ENCODE measurements around the gene MAP6D1.

Gene MAP6D1

DNA sequence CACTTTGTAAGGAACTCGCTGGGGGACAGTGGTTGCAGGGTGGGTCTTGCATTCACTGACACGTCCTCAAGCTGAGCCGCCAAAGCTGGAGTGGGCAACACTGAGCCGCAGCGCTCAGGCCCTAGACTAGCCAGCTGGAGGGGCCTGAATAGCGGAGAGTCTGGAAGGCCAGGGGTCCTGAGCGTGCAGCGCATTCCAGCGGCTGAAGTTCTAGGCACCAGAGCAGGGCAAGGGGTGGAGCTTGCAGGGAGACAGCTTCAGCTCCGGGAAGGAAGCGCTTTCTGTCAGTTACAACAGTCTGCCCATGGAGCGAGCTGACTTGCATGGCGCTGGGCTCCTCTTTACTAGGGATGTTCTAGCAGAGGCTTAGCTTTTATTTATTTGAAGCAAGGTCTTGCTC lies 2.7 kb downstream of the MAP6D1 start:
- DNase-seq: no peak

DNA sequence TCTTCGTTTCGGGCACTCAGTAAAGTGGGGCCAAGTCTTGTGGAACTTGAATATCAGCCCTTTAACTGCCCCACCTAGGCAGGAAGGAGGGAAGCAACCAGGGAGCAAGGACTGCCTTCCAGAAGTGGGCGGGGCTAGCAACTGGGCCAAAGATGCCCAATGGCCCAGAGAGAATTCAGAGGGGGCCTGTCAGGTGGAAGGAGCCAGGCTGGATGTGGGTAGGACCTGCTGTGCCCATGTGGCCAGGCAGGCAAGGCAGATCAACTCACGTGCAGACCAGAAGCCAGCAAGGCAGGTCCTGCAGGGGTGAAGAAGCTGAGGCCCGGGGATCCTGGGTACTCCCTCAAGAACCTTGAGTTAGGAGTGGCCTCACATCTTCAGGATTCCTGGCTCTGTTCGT lies 5.5 kb downstream of the MAP6D1 start:
- no peak for DNase-seq

DNA sequence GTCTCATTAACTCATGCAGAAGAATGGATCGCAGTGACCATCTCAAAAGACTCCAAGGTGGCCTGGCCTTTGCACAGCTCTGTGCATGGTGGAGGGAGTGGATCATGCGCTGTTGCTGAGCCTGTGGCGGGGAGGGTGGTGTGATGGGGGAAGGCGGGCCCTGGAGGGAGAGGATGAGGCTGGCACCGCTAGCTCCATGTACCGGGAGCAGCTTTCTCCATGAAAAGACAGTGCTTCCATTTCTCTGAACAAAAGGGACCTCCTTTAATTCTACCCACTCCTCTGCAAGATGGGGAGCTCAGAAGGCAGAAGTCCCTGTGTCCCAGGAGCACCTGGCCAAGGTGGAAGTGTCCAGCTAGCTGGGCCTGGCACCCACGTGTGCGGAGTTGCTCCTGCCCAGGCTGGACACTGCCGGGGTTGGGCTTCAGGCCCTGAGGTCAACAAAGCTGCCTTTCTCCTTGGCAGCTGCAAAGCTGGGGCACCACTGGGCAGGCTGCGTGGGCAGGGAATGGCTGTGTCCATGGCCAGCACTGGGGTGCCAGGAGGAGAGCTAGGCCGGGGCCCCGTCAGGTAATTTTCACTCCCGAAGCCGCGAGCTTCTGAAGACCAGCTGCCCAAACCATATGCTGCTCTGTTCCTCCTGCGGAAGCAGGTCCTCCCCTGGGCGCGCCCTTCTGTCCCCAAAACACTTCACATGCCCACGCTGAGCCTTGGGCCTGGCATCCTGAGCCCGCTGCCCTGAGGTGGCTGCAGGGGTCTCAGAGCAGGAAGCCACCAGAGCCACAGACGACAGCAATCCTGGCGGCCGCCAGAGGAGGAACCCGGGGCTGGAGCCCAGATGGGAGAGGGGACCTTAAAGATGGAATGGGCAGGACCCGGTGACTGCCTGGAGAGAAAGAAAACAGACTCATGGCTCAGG lies 6.4 kb downstream of the MAP6D1 start:
- no peak for DNase-seq

DNA sequence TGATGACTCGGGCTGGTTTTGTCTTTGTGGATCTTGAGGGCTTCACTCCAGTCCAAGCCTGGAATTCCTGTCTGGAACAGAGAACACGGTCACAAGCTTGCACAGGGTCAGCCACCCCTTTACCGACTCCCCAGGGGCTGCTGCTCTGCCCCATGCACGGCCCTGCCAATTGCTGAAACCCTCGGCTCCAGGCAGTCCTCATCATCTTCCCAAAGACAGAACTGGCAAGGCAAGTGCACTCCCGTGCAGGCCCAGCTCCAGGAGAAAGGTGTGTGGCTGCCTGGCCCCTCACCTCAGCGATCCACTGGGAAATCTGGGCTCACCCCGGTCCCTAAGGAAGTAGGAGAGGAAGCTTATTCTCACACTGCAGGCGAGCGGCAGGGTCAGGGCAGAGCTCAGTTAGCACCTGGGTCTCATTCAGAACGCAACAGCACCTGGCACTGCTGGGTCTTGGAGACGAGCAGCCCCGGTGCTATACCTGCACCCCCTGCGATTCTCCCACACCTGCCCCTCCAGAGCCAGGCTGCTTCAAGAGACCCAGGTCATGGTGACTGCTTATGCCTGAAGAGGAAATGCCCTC lies 7.2 kb downstream of the MAP6D1 start:
- DNase-seq: no peak

DNA sequence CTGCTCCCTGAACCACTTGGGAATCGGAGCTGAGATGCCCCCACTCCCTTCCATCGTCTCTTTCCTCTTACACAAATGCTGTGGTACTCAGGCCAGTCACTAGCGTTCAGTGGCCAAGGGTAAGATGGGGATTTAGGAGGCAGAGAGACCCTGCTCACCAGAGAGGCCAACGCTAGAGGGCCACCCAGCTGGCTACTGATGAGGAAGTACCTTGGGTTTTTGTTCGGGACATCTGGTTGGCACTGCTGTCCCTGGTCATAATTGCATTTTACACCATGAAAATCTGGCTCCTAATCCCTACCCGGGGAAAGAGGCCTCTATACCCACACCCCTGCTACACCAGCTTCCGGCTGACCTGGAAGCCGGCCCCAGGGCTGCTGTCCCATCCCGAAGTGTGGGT lies 7.7 kb downstream of the MAP6D1 start:
- no peak for DNase-seq

DNA sequence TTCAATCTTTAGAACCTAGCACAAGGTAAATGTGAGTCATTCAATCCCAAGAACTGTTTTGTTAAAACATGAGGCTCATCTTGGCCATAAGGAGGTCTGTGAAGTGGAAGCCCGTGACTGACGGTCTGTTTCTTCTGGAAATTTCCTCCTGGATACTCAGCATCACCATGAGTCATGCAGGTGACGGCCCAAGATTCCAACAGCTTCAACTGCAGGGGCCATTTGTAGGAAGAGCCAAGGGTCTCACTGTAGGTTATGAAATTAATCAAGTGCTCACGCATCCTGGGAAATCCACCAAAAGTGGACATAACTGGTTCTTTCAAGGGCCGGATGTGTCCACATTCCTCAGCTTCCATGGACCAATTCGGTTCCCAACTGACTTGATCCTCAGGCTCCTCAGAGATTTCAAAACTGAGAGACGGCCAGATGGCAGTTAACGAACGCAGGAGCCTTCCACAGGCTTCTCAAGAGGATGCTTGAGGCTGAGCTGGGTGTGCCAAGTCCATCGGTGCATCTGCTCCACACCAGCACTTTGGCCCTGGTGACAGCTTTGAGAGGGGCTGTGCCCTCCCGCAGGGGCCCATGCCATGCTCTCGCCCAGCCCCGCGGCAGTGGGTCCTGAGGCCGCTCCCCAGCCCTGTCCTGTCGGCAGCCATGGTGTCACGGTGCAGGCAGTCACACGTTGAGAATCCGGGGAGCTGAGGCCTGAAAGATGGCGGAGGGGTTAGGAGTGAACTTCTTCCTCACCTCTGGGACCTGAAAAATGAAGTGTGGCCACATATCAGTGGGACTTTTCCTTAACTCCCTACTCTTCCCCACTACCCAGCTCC lies 8.5 kb downstream of the MAP6D1 start:
- DNase-seq: no peak

DNA sequence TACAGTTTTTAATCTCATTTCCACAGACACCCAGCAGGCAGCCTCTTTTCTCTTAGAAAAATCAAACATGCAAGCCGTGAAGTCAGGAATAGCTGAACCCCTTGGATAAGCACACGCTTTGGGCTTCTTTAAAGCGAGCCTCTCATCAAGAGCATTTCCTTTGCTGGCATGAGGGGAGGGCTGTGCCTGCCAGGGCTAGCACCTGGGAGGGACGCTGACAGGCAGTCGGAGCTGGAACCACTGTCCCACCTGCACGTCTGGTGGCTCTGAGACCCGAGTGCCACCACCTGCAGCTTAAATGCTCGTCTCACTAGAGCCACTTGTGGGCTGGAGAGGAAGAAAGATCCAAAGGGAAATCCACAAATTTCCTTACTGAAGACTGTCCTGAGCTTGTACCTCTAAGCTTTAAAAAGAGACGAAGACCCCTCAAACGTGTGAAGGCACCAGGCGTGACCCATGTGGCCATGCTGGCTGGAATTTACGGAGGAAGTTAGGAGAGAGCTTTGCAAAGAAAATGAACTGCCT lies 9.4 kb downstream of the MAP6D1 start:
- no peak for DNase-seq

DNA sequence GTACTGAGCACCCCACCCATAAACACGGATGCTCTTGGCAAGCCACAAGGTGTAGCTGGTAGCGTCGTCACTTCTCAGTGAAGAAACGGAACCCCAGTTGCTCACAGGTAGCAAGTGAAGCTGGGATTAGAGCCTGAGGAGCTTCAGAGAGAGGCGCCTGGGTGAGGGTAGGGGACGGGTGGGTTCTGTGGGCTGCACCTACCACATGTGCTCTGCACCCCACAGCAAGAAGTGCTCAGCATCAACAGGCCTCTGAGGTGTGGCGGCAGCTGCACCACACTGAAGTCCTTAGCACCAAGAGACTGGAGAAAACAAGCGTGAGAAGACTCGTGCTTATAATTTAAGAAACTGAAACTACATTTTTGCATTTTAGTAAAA lies 9.8 kb downstream of the MAP6D1 start:
- DNase-seq: no peak

DNA sequence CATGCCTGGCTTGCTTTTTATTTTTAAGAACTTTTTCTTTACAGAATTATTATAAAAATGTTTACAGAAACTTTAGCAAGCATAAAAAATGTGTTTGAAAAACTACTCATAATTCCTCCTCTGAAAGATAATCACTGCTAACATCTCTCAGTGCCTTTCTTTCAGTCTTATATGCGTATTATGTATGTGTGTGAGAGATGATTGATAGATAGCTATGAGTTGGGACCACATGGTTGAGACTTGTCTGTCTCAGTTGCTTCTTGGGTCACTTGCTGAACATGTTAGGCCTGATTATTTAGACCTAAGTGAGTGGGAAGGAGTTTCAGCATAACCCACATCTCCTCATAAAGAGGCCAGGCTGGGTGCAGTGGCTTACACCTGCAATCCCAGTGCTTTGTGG lies 11.1 kb downstream of the MAP6D1 start:
- DNase-seq: no peak

DNA sequence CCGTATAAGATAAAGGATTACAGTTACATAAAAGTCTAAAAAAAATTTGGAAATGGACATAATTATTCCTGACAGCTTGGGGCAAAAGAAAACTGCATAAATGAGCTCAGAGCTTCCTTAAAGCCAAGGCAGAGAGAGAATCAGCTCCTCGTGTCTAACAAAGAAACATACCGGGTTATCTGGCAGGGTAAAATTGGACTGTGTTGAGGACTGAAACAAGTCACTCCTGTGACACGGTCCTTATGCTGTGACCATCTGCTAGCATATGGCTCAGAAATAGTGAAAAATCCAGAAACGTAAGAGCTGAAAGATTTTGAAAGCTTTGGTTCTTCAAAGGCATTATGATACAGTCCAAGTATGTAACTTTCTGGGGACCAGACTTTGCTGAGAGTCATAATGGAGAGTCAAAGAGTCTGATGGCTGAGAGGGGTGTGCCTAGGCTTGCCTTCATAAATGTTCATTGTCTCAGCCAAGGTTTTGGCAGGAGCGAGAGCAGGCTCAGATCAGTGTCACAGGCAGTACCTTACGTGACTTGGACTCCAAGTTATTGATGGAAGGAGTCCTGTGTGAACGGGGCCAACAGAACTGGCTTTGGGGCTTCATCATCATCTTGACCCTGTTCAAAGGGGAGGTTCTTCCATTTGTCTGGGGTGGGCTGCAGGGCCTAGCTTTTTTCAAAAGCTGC lies 12.5 kb downstream of the MAP6D1 start:
- DNase-seq: no peak

DNA sequence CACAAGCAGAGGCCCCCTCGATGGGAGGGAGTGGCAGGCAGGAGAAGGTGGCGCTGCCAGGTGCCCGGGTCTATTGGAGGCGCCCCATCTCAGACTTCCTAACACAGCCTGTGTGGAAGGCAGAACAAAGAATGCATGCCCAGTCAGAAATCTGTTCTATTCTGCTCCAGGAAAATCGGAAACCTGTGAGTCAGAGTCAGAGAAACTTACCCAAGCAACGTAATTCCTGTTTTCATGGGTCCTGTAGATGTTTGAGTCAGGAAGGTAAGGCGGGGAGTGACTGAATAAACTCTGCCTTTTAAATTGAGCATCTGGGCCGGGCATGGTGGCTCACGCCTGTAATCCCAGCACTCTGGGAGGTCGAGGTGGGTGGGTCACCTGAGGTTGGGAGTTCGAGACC lies 13.7 kb downstream of the MAP6D1 start:
- DNase-seq: no peak

DNA sequence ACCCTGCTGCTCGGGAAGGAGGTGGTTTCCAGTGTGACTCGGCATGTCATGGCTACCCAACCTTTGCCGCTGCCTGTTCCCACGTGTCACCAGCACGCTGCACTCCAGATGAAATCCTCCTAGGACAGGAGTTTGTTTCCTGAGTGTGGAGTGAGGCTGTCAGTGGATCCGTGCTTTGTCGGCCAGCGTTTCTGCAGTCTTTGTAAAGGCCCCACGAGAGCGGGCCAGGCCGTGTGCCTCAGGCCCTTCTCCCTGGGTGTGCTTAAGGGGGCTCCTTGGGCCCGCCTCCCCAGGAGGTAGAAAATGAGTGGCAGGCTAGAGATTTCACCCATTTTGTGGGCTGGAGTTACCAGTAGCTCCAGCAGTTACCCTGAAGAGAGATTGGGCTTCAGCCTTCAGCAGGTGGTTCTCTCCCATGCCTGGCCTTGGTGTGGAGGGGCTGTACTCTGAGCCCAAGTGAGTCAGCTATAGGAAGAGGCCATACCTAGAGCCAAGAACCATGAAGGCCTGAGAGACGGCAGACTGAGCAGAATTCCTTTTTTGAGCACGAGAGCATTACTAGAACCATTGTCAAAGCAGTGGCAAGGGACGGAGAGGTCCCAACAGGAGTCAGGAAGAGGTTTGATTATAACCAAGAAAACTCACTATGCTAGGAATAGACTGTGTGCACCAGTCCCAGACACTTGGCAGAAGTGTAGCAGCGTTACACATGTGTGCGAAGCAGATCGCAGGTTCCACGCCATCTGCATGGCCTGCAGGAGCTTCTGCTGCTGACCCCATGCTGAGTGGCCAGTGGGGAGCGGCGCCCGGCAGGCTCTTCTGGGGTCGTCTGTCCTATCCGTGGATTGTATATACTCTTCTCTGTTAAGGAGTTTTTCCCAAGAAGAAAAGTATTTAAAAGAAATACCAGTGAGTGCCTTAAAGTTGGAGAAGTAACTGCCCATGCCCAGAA lies 14.5 kb downstream of the MAP6D1 start:
- DNase-seq: no peak

DNA sequence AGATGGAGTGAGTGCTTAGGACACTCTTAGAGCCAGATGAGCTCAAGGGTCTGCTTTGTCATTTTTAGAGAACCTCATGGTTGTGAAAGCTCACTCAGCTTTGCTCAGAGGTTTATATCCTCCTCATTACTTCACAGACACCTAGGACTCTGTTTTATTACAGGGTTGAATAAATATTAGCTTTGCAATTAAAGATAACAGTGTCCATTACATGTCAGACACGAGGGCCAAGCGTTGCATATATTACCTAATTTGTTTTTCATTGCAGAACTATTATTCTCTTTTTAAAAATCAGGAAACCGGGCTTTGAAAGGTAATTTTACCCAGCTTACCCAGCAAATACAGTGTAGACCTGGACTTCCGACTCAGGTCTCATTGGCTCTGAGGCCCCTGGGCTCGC lies 16.1 kb downstream of the MAP6D1 start:
- DNase-seq: no peak

DNA sequence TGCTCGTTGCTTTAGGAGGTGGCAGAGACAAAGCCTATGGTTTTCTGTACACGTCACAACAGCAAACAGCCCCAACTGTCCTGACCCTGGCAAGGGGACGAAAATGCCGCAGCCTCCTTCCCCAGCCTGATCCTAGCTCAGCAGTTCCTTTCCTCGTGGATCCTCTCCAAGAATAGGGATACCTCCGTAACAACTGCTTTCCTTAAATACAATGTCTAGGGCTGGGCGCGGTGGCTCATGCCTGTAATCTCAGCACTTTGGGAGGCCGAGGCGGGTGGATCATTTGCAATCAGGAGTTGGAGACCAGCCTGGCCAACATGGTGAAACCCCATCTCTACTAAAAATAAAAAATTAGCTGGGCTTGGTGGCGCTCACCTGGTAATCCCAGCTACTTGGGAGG lies 17.0 kb downstream of the MAP6D1 start:
- no peak for DNase-seq

DNA sequence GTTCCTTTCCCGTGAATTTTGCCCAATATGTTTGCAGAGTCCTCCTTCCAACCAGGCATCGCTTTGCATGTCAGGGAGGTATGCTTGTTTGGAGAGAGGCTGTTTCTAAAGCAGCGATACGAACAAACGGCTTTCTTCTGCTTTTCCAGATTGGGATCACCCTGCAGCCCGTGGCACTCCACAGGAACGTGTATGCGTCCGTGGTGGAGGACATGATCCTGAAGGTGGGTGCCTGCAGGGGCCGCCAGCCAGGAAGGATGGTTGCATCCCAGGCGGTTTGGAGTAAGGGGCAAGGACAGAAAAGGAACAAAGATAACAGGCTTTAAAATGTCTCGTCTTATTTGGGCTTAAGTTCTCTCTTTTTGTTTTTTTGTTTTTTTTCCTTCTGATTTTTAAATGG lies 17.5 kb downstream of the MAP6D1 start:
- DNase-seq: no peak

DNA sequence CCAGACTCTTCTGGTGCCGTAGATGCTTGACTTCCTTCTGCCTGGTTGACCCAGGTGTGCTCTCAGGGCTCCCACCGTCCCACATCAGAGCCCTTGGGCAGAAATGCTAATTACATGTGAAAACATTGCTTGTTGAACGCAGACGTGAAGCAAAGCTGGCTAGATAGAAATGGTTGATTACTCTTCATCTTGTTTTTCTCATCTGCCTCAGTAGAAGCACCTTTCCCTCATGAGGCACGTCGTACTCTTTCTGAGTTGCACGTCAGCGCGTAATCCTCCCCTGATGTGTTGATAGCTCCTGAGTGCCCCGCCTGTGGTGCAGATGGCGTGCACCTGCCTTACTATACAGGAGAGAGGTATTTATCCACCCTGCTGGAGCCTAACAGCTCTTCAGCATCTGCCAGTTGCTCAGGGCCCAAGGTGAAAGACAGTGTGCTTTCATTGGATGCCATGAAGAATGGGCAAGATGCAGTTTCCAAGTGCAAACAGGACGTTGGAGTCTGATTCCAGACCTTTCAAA lies 18.1 kb downstream of the MAP6D1 start:
- DNase-seq: no peak

DNA sequence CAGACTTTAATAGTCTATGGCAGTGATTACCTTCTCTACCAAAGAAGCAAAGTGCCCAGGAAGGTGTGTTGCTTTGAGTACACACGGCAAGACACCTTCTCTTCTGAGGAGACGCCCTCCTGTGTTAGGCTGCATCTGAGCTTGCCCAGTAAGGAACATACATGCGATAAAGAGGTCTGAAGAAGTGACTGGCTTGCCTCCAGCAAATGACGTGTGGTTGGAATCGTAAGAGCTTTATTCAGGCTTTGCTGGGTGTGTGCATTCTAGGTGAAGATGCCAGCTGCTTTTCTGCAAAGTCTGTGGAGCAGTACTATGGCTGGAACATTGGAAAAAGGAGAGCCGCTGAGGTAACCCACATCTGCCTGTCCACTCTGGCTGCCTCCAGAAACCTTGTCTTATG lies 22.4 kb downstream of the MAP6D1 start:
- DNase-seq: no peak

DNA sequence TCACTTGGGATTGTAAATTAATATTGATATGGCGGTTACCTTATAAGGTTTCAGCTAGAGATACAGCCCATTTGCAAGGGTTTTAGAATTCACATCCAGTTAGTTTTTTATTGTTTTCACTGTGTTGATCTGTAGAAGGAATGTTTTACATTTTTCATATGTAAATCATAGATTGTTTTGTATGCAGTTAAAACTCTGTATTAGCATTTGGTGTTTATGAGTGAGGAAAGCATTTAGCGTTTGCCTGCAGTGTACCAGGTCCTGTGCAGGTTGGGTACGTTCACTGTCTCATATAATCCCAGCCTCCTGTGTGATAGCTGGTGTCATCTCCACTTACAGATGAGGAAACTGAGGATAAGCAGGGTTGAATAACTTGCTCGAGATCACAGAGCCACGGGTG lies 23.8 kb downstream of the MAP6D1 start:
- no peak for DNase-seq

DNA sequence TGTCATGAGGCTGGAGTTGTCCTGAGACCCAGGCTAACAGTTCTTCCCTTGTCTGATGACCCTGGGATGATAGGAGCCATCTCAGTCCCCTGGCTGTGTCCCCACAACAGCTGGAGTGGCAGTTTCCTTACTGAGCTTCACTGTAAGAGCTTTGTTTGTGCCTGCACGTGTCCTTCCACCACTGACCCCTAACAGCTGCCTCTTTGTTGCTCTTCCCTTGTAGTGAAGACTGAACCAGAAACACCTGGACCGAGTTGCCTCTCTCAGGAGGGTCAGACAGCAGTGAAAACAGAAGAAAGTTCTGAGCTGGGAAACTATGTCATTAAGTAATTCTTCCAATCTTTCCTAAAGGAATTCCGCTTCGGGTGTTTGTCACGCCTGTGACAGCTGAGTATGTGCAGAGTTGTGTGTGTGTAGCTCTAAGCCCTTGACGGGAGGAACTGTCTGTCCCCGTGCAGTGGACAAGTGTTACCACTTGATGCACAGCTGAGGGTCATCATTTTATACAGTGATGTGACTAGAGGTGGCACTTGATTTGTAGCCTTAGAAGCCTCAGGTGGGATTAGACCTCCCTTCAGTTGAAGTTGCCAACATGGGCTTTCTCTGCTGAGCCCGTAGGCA lies 25.0 kb downstream of the MAP6D1 start:
- no peak for DNase-seq

DNA sequence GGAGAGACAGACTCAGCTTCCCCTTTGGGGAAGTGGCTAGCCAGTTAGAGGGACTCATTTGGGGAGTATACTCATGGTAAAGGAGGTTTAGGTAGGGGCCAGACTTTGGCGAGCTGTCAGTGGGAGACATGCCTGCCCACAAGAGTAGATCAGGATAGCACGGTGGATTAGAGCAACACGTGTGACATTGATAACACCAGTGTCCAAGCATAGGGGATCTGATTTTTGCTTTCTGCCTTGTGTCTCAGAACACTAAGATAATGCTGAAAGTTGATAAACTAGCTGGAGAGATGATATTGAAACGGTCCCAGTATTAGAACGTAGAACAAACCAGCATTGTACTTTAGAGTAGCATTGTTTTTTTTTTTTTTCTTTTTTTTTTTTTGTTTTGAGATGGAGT lies 25.9 kb downstream of the MAP6D1 start:
- no peak for DNase-seq

DNA sequence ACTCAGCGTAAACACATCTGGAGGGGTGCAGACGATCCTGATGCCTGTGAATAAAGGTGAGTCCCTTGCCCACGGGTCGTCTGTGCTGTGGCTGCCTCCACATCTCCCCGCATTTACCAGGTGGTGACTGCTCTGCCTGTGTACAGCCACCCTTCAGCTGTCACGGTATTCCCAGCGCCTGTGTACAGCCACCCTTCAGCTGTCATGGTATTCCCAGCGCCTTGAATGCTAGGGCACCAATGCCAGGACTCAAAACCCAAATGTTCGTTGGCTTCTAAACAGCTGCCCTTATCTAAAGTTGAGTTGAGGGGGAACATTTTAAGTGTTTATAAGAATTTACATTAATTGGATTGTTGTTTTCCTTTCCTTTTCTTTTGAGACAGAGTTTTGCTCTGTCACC lies 27.4 kb downstream of the MAP6D1 start:
- no peak for DNase-seq
